Pancreas (tissue), 10 donors: Measurements from ENCODE around the gene TIGD3. TPM values are rescaled to one million over a fixed set of nuclear protein-coding genes. Genes with fewer than 3 reads are reported as not detected.

Experiments used
- ATAC-seq, 4 donors: fragments of 200-7000 bp; cut with Tn5 transposase; one replicate each; pipeline versions ENCODE4 v1.8.0 to v1.9.1; 2020; ENCODE audit warnings: mild to moderate bottlenecking in 4 of 4, moderate library complexity in 4 of 4
- DNase-seq, 6 donors: peaks; one replicate each; pipeline ENCODE4 v3.0.0-alpha.2; 2020
- FAIRE-seq: peaks from 2 replicates; lab custom pipeline; 2012; peaks lifted over from hg19 to GRCh38; lab: Jason Lieb, UNC
- H3K27ac ChIP-seq, 4 donors: fragments of 200-600 bp; sonication (generic); 1 replicate in 3 of 4; 2 replicates in 1 of 4; pipeline versions ENCODE4 v1.5.0 to v1.8.0; 2020
- H3K27me3 ChIP-seq, 4 donors: fragments of 200-600 bp; one replicate each; pipeline ENCODE4 v1.8.0; 2021
- H3K36me3 ChIP-seq, 3 donors: fragments of 200-600 bp; sonication (generic) in 1 of 3; one replicate each; pipeline versions ENCODE4 v1.5.0 to v1.8.0; 2020 to 2021
- H3K4me1 ChIP-seq, 3 donors: fragments of 200-600 bp; one replicate each; pipeline ENCODE4 v1.8.0; 2021
- H3K4me3 ChIP-seq, 4 donors: fragments of 200-600 bp; sonication (generic) in 2 of 4; one replicate each; pipeline versions ENCODE4 v1.5.0 to v1.8.0; 2020 to 2021
- H3K9me3 ChIP-seq, 4 donors: fragments of 200-600 bp; one replicate each; pipeline ENCODE4 v1.8.0; 2021
- CTCF ChIP-seq, 4 donors: fragments of 200-600 bp; sonication (generic) in 3 of 4; IDR thresholded peaks; one replicate each; pipeline versions ENCODE4 v1.5.0 to v1.8.0; 2021; ENCODE audit warnings: antibody characterized with exemption in 4 of 4
- WGBS, 2 donors: extraction: QIAGEN DNeasy Blood & Tissue Kit; methylation state at CpG; one replicate each; pipeline ENCODE4 v1.1.7; 2013; 5-methylcytosine and 5-hydroxymethylcytosine counted together
- intact Hi-C, 3 donors: fragments of 100-400 bp; cut with DNase I; formaldehyde crosslinking; loops; one replicate each; pipeline versions ENCODE4 v1.11.1 to v1.14.2; 2022
- polyA plus RNA-seq, 2 donors: library from polyadenylated mRNA; stranded (reverse); fragments of 200-250 nt; gene quantifications; one replicate each; pipeline ENCODE4 v1.2.3, GENCODE V29; 2013
- total RNA-seq, 6 donors: library from RNA; stranded (reverse); fragmentation: NEBNext Ultra II Directional in 4 of 6; extraction: Animal tissue kit (Norgen Biotek cat#: 25700) in 4 of 6; gene quantifications; one replicate each; pipeline versions ENCODE4 v1.2.1 to v1.2.4, GENCODE V29; 2021 to 2023
- donor health status: healthy with polysubstance abuse.
- donor health status: DM: no; HTN: no; CAD: no; lungs with moderate emphysema.
- donor health status: DM: no; HTN: no; CAD: no.
- donor health status: control.
- donor health status: control.
- donor health status: Bipolar disorder and iron deficiency.
- donor health status: DM: yes; HTN: yes; CAD: no.
- donor health status: DM: no; HTN: no; CAD: no.
- donor health status: DM: no; HTN: no; CAD: no.
- donor health status: DM: yes; HTN: yes; CAD: no.

TIGD3 gene
- total and polyA plus RNA-seq, 8 donors, result 0.06 to 0.68 (median 0.15) TPM; not detected in 2

DNA sequence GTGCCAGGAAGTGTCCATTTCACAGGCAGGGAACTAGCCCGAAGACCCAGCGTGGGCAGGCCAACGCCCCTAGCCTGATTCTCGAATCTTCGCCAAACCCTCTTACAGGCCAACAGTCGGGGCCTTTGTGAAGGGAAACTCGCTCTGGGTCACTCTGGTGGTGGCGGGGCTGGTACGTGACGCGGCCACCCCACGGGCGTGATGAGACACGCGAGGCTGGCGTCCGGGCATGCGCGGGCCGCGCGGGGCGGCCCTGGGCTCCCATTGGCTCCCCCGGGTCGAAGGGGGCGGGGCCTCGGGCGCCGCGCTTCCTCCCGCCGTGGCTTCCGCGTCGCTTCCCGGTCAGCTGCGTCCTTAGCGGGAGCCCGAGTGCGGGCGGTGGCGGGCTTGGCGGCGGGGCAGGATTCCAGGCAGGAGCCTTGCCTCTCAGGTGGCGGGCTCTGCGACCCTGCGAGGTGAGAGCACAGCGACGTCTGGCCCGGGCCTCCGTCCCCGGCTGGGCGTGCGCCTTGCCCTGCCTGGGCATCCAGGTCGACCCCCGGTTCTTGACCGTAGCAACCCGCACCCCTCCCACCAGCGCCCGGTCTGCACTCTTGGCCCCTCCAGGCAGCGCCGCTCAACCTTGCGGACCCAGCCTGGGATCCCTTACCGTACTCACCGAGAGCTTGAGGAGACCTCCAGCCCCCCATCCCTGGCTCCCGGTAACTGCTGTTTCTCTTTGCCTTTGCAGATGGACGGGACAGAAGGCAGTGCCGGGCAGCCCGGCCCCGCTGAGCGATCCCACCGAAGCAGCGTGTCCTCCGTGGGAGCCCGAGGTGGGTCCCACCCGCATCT lies 32.0 kb downstream of the TIGD3 start, which contains the start of gene FRMD8:
Gene FRMD8 (plus strand): TSS at position 331 of the 834 bp plus-strand sequence. CDS start 400 bp downstream, at position 731.
- TF ChIP-seq CTCF (IDR thresholded peaks at IDR 0.05), result no peak
- Histone ChIP-seq H3K9me3 (no peaks in the 10 kb centered on the region), H3K4me3 (peak within 1 kb of the TSS; percentile 53 to 98 (median 78)), H3K27ac (peak within 1 kb of the TSS; percentile 87 to 99 (median 94)), H3K36me3 (no peaks in the 10 kb centered on the region), H3K27me3 (no peaks in the 10 kb centered on the region), H3K4me1 (peaks cover 26 to 48% (median 44%) of the 10 kb centered on the region in 3 donors)
- FAIRE-seq (no peak), DNase-seq (peak; percentile 88 to 98 (median 92)), ATAC-seq (peak; percentile 47 to 72 (median 65))
- 1% methylated on average over 65 to 76 of the region's 76 CpGs for WGBS, 2 donors
- intact Hi-C loops, result no loop called here

DNA sequence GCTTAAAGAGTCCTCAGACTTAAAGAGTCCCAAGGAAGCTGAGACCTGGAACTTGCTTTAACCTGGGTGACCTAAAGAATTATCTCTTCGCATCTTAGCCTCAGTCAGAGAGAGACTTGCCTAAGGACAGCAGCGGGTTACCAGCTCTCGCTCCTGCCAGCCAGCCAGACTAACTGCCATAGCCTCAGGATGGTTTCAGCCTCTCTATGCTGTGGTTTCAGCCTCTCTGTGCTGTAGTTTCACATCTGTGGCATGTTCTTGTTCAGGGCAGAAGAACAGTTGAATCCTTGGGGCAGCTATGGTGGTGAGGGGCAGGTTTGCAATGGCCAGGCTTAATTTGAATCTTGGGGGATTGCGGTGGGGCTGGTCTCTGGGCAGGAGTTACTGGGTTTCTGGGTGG lies 34.2 kb downstream of the TIGD3 start:
- Histone ChIP-seq H3K36me3 (peaks cover 0 to 5% (median 0%) of the 10 kb centered on the region in 3 donors), H3K27ac (no peak overlapping the region), H3K4me3 (no peak overlapping the region), H3K9me3 (no peaks in the 10 kb centered on the region), H3K27me3 (no peaks in the 10 kb centered on the region), H3K4me1 (peaks cover 14 to 39% (median 32%) of the 10 kb centered on the region in 3 donors)
- TF ChIP-seq CTCF (IDR thresholded peaks at IDR 0.05), result no peak
- 92% methylated on average over 4 of the region's 4 CpGs for WGBS, 2 donors
- FAIRE-seq (no peak), DNase-seq (no peak), ATAC-seq (no peak)
- intact Hi-C loops, result no loop called here

- Histone ChIP-seq H3K27me3 (no peaks in the 10 kb centered on the region), H3K27ac (peak overlapping the region in 1 of 4 donors; percentile 61), H3K36me3 (peaks cover 0 to 12% (median 0%) of the 10 kb centered on the region in 3 donors), H3K4me3 (no peak overlapping the region), H3K4me1 (peaks cover 11 to 33% (median 26%) of the 10 kb centered on the region in 3 donors), H3K9me3 (no peaks in the 10 kb centered on the region)
- DNase-seq (peak in 2 of 6 donors; percentile 34 to 72), FAIRE-seq (no peak), ATAC-seq (no peak)
- intact Hi-C loops, result no loop called here
- WGBS, 2 donors, result 86 to 88% methylated on average over 19 to 20 of the region's 20 CpGs
- TF ChIP-seq CTCF (IDR thresholded peaks at IDR 0.05), result no peak
These were observed 34.9 kb downstream of the TIGD3 start for GRCh38 chr11:65389294-65389980.

- no peaks in the 10 kb centered on the region for H3K27me3 ChIP-seq
- peaks cover 0 to 18% (median under 1%) of the 10 kb centered on the region in 3 donors for H3K36me3 ChIP-seq
- TF ChIP-seq CTCF (IDR thresholded peaks at IDR 0.05), result no peak
- no peak overlapping the region for H3K4me3 ChIP-seq
- H3K9me3 ChIP-seq, result no peaks in the 10 kb centered on the region
- FAIRE-seq, result no peak
- H3K27ac ChIP-seq, result peak overlapping the region; percentile 42 to 70 (median 60)
- ATAC-seq, result no peak
- WGBS, 2 donors, result 66 to 79% methylated on average over 21 of the region's 21 CpGs
- peaks cover 8 to 29% (median 22%) of the 10 kb centered on the region in 3 donors for H3K4me1 ChIP-seq
- intact Hi-C loops, result no loop called here
- peak in 2 of 6 donors; percentile 47 to 77 for DNase-seq
These were observed 35.8 kb downstream of the TIGD3 start for GRCh38 chr11:65390099-65390941.
